DND-41 (cell line): ENCODE results near the gene EDIL3.

ENCODE experiments used
- ATAC-seq: fragments of 200-7000 bp; cut with Tn5 transposase; 3 replicates; pipeline ENCODE4 v1.9.1; 2021; ENCODE audit warnings: low read depth; ENCODE audit not compliant: insufficient read depth
- DNase-seq: peaks from one replicate; pipeline ENCODE4 v3.0.0-alpha.2; 2020
- H2AFZ ChIP-seq: 2 replicates; pipeline ENCODE4 v1.6.0; 2012; ENCODE audit warnings: low read depth, low read length
- H3K27ac ChIP-seq: 2 replicates; pipeline ENCODE4 v1.5.1; 2012; ENCODE audit warnings: low read length, inconsistent platforms
- H3K27me3 ChIP-seq: fragments of 200-600 bp; sonication (generic); 2 replicates; pipeline ENCODE4 v1.6.0; 2012; ENCODE audit warnings: low read length, mild to moderate bottlenecking, inconsistent platforms; ENCODE audit not compliant: insufficient read depth, poor library complexity
- H3K36me3 ChIP-seq: 2 replicates; pipeline ENCODE4 v1.5.1; 2012; ENCODE audit warnings: low read length, inconsistent platforms; ENCODE audit not compliant: insufficient read depth
- H3K4me1 ChIP-seq: 2 replicates; pipeline ENCODE4 v1.5.1; 2012; ENCODE audit warnings: mild to moderate bottlenecking, low read length; ENCODE audit not compliant: insufficient read depth
- H3K4me2 ChIP-seq: 2 replicates; pipeline ENCODE4 v1.6.0; 2012; ENCODE audit warnings: mild to moderate bottlenecking, moderate library complexity, low read length, inconsistent platforms; ENCODE audit not compliant: insufficient read depth
- H3K4me3 ChIP-seq, 2 experiments: fragments of 200-600 bp in 1 of 2; shearing (Covaris generic) in 1 of 2; 2 replicates each; pipeline ENCODE4 v1.5.1; 2012 to 2016; ENCODE audit warnings: inconsistent platforms in 2 of 2, low read length in 2 of 2, mild to moderate bottlenecking in 2 of 2, low read depth in 1 of 2, moderate library complexity in 1 of 2
- H3K79me2 ChIP-seq: 2 replicates; pipeline ENCODE4 v1.6.0; 2012; ENCODE audit warnings: low read length, inconsistent platforms; ENCODE audit not compliant: insufficient read depth
- H3K9ac ChIP-seq: 2 replicates; pipeline ENCODE4 v1.6.0; 2012; ENCODE audit warnings: low read depth, mild to moderate bottlenecking, inconsistent platforms, low read length, moderate library complexity
- H3K9me3 ChIP-seq: 2 replicates; pipeline ENCODE4 v1.5.1; 2012; ENCODE audit warnings: low read length, moderate library complexity, mild to moderate bottlenecking, inconsistent platforms; ENCODE audit not compliant: insufficient read depth, severe bottlenecking
- H4K20me1 ChIP-seq: 2 replicates; pipeline ENCODE4 v1.6.0; 2012; ENCODE audit warnings: low read length; ENCODE audit not compliant: insufficient read depth
- CTCF ChIP-seq: IDR thresholded peaks from 2 replicates; pipeline ENCODE4 v1.5.1; 2012; ENCODE audit warnings: borderline replicate concordance, low read length, moderate library complexity, mild to moderate bottlenecking; ENCODE audit not compliant: poor library complexity, severe bottlenecking; ENCODE audit errors: extremely low read depth
- EZH2 ChIP-seq: IDR thresholded peaks from 3 replicates; pipeline ENCODE4 v1.6.1; 2012; ENCODE audit warnings: borderline replicate concordance, low read depth, mild to moderate bottlenecking, moderate library complexity, low read length, inconsistent platforms; ENCODE audit not compliant: severe bottlenecking

EDIL3 gene

GRCh38 chr5:84016085-84016484, 368.6 kb downstream of the EDIL3 start:
- H3K4me1 ChIP-seq, result no peaks in the 10 kb centered on the region
- H3K27ac ChIP-seq, result no peak overlapping the region
- H3K9ac ChIP-seq, result no peak overlapping the region
- no peak overlapping the region for H2AFZ ChIP-seq
- no peak overlapping the region for H3K4me2 ChIP-seq
- H4K20me1 ChIP-seq, result no peaks in the 10 kb centered on the region
- no peaks in the 10 kb centered on the region for H3K27me3 ChIP-seq
- no peak for ATAC-seq
- H3K36me3 ChIP-seq, result no peaks in the 10 kb centered on the region
- TF ChIP-seq EZH2 (no peak), CTCF (no peak)
- no peak overlapping the region for H3K4me3 ChIP-seq
- no peaks in the 10 kb centered on the region for H3K9me3 ChIP-seq
- H3K79me2 ChIP-seq, result no peaks in the 10 kb centered on the region
- DNase-seq, result no peak

- TF ChIP-seq EZH2 (no peak), CTCF (no peak)
Observed at GRCh38 chr5:84014966-84015365, 369.7 kb downstream of the EDIL3 start.

GRCh38 chr5:83993803-83994202, 390.9 kb downstream of the EDIL3 start:
- Histone ChIP-seq H2AFZ (no peak overlapping the region), H3K36me3 (no peaks in the 10 kb centered on the region), H3K4me3 (no peak overlapping the region), H3K9me3 (no peaks in the 10 kb centered on the region), H3K9ac (no peak overlapping the region), H3K27ac (no peak overlapping the region), H3K79me2 (no peaks in the 10 kb centered on the region), H3K4me1 (no peaks in the 10 kb centered on the region), H4K20me1 (no peaks in the 10 kb centered on the region), H3K4me2 (no peak overlapping the region), H3K27me3 (no peaks in the 10 kb centered on the region)
- ATAC-seq (no peak), DNase-seq (no peak)
- TF ChIP-seq CTCF (no peak), EZH2 (no peak)

More at GRCh38 chr5:84014966-84015365, 369.7 kb downstream of the EDIL3 start:
- Histone ChIP-seq H4K20me1 (no peaks in the 10 kb centered on the region), H3K27me3 (no peaks in the 10 kb centered on the region), H2AFZ (no peak overlapping the region), H3K79me2 (no peaks in the 10 kb centered on the region), H3K4me3 (no peak overlapping the region), H3K9me3 (no peaks in the 10 kb centered on the region), H3K4me1 (no peaks in the 10 kb centered on the region), H3K36me3 (no peaks in the 10 kb centered on the region), H3K27ac (no peak overlapping the region), H3K9ac (no peak overlapping the region), H3K4me2 (no peak overlapping the region)
- ATAC-seq (no peak), DNase-seq (no peak)
